RWPE1 (cell line): ENCODE results near the gene CCDC142.

Experiments used
- CTCF ChIA-PET: fragments of 350-600 bp; sonication (Branson Sonifier 250); formaldehyde crosslinking; extraction: SDS; loops from one replicate; lab custom pipeline; 2021; lab: Yijun Ruan, JAX
- POLR2A ChIA-PET: fragments of 400-600 bp; formaldehyde crosslinking; extraction: SDS; loops from one replicate; lab custom pipeline; 2020; ENCODE audit warnings: antibody characterized with exemption; ENCODE audit not compliant: low non-redundant PET; lab: Yijun Ruan, JAX
- DNase-seq: peaks from one replicate; pipeline ENCODE4 v3.0.0; 2012; ENCODE audit warnings: low spot score
- H3K27ac ChIP-seq: fragments of 450-650 bp; 2 replicates; pipeline ENCODE4 v1.5.1; 2017
- TF ChIP-seq, protein P1 (sequence below): fragments of 450-650 bp; conservative IDR thresholded peaks from 2 replicates; pipeline ENCODE4 v1.5.1; 2017; ENCODE audit warnings: low read depth, mild to moderate bottlenecking

The CCDC142 gene, protein sequence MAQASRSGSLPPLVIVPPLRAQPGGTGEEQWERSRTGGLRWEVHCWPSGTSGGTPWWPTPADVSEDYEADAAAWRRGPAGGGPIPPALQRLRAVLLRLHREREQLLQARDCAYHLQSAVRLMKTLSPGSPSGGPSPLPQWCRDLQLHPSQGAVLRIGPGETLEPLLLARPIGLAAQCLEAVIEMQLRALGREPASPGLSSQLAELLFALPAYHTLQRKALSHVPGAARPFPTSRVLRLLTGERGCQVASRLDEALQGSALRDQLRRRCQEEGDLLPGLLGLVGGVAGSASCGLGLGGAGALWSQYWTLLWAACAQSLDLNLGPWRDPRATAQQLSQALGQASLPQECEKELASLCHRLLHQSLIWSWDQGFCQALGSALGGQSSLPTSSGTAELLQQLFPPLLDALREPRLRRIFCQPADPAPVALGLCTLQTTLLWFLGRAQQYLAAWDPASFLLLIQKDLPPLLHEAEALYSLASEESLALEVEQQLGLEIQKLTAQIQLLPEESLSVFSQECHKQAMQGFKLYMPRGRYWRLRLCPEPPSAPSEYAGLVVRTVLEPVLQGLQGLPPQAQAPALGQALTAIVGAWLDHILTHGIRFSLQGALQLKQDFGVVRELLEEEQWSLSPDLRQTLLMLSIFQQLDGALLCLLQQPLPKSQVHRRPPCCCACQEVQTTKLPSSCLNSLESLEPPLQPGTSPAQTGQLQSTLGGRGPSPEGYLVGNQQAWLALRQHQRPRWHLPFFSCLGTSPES

DNA sequence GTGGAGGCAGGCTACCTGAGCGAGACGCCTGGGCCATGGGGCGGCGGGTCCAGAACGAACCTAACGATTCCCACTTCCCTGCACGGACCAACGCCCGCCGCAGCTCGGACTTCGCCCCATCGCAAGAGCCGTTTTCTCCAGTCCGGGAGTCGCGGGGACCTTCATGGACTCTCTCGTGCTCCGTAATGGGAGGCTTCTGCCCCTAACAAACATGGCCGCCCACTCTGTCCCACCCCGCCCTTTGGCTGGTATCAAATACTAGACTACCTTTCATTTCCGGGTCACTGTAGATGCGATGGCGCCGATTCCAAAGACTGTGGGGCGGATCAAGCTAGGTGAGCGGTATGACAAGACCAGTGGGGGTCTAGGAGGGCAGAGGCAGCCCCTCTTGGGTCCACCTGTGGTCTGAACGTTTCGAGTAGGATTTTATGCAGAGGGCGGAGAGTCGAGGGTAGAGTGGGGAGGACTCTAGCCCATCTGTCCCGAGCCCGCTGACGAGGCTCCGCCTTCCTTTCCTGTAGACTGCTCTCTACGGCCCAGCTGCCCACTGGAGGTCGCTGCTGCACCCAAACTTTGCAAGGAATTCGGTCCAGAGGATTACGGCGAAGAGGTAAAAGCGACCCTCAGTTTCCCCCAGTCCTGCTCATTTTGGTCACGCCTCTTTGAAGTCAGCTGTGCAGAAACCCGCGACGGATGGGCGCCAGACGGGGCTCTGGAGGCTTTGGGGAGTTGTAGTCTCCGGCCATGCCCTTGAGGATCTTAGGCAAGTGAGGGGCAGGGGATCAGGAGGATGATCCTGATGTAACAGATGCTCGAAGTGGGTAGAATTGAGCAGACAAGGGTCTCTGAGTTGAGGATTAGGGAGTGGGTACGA lies at the start of gene CCDC142, which contains the start of gene TTC31:
TSS of gene CCDC142 (minus strand) at position 198 of the 874 bp plus-strand sequence. CDS start at position 37, 161 bp downstream.
TSS of gene TTC31 (plus strand) at position 281 of the 874 bp plus-strand sequence. CDS start at position 296, 15 bp downstream.
- TF ChIP-seq, protein P1, sequence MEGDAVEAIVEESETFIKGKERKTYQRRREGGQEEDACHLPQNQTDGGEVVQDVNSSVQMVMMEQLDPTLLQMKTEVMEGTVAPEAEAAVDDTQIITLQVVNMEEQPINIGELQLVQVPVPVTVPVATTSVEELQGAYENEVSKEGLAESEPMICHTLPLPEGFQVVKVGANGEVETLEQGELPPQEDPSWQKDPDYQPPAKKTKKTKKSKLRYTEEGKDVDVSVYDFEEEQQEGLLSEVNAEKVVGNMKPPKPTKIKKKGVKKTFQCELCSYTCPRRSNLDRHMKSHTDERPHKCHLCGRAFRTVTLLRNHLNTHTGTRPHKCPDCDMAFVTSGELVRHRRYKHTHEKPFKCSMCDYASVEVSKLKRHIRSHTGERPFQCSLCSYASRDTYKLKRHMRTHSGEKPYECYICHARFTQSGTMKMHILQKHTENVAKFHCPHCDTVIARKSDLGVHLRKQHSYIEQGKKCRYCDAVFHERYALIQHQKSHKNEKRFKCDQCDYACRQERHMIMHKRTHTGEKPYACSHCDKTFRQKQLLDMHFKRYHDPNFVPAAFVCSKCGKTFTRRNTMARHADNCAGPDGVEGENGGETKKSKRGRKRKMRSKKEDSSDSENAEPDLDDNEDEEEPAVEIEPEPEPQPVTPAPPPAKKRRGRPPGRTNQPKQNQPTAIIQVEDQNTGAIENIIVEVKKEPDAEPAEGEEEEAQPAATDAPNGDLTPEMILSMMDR, result peak; percentile 89
- POLR2A ChIA-PET, result interaction anchor here (0.5 to 1.5 kb wide), 4 partner anchors 10 to 252 kb away, joined by 3 to 5 read pairs (median 4); no protein-coding TSS in a partner anchor
- CTCF ChIA-PET, result interaction anchor here (0.5 to 3.6 kb wide), 17 partner anchors 10 to 218 kb away, joined by 3 to 41 read pairs (median 4); partner anchors contain the start of genes AUP1, HTRA2, INO80B and PCGF1
- peak within 1 kb of the TSS; percentile 90 for H3K27ac ChIP-seq
- DNase-seq, result peak; percentile 93

DNA sequence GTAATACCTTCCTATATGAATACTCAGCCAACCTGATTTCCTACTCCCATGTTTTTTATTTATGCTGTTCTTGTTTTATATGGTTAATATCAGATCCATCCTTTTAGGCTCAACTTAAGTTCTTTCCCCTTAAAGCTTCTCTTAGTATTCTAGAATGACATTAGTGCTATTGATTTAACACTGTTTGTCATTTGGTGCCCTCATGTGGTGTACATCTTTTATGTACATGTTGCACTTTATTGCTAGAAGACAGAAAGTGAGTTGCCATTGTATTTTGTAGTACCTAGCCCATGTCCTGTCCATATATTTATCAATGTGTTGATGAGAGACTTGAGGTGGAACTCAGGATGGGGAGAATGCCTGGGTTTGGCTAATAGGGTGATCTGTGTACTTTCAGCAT lies 49.4 kb upstream of the CCDC142 start:
- DNase-seq, result no peak
- H3K27ac ChIP-seq, result no peak overlapping the region
- ChIA-PET CTCF (interaction anchor here (0.6 to 4.3 kb wide), 20 partner anchors 9 to 197 kb away, joined by 3 to 41 read pairs (median 4); partner anchors contain the start of genes CCDC142, INO80B, PCGF1 and TTC31), POLR2A (no interaction called here)
- TF ChIP-seq, protein P1, result peak; percentile 40

DNA sequence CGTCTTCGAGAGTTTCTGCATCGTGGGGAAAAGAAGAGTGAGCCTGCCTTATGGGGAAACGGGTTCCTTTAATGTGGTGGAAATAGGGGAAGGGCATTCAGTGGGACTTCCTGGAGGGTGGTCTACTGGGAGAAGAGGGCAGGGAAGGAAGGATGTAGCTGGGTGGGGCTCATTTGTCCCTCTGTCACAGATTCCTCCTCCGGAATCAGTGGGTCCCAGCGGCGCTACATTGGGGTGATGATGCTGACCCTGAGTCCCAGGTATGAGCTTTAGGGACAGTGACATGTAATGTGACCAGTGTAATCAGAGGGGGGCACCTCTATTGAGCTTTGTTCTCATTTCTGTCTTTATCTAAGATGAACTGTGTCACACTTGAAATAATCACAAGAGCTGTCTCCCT lies 48.9 kb upstream of the CCDC142 start:
- no peak overlapping the region for H3K27ac ChIP-seq
- TF ChIP-seq, protein P1, result no peak
- CTCF ChIA-PET, result interaction anchor here (0.6 to 4.3 kb wide), 18 partner anchors 10 to 197 kb away, joined by 3 to 41 read pairs (median 4); partner anchors contain the start of genes CCDC142, INO80B, PCGF1 and TTC31
- POLR2A ChIA-PET, result no interaction called here
- DNase-seq, result no peak

DNA sequence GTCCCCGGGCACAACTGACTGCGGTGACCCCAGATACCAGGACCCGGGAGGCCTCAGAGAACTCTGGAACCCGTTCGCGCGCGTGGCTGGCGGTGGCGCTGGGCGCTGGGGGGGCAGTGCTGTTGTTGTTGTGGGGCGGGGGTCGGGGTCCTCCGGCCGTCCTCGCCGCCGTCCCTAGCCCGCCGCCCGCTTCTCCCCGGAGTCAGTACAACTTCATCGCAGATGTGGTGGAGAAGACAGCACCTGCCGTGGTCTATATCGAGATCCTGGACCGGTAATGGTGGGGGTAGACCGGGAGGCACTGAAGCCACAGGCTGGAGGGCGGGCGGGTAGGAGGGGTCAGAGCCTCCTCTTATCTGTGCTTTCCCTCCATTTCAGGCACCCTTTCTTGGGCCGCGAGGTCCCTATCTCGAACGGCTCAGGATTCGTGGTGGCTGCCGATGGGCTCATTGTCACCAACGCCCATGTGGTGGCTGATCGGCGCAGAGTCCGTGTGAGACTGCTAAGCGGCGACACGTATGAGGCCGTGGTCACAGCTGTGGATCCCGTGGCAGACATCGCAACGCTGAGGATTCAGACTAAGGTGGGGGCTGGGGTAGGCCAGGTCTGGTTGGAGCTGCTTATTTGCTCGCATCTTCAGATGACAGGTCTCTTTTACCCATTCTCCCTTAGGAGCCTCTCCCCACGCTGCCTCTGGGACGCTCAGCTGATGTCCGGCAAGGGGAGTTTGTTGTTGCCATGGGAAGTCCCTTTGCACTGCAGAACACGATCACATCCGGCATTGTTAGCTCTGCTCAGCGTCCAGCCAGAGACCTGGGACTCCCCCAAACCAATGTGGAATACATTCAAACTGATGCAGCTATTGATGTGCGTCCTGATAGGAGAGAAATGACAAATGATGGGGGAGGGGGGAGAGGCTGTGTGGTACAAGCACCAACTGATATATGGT lies 47.7 kb upstream of the CCDC142 start:
- TF ChIP-seq, protein P1, result no peak
- DNase-seq, result no peak
- H3K27ac ChIP-seq, result peak overlapping the region; percentile 83
- CTCF ChIA-PET, result interaction anchor here (0.5 to 4.3 kb wide), 2 partner anchors 22 to 49 kb away, joined by 3 to 41 read pairs; partner anchors contain the start of genes CCDC142 and TTC31
- POLR2A ChIA-PET, result interaction anchor here (0.6 kb wide), 2 partner anchors 20 to 47 kb away, joined by 3 to 12 read pairs; no protein-coding TSS in a partner anchor
